Mesendoderm (in vitro differentiated cells): ENCODE data around the gene CERKL.
A peak's percentile ranks its signal among the peaks of the same experiment; 100 is the strongest.

Experiments used
- DNase-seq: peaks from one replicate; pipeline ENCODE4 v3.0.0; 2013
- H2AK5ac ChIP-seq: 2 replicates; pipeline ENCODE4 v1.6.1; 2013; ENCODE audit warnings: low read length, inconsistent platforms
- H2BK120ac ChIP-seq: 2 replicates; pipeline ENCODE4 v1.6.1; 2013; ENCODE audit warnings: low read depth, mild to moderate bottlenecking, low read length, moderate library complexity, mixed read lengths
- H2BK15ac ChIP-seq: replicated peaks from 2 replicates; pipeline ENCODE4 v1.6.1; 2013; ENCODE audit warnings: low read depth, mild to moderate bottlenecking, moderate library complexity
- H2BK5ac ChIP-seq: 2 replicates; pipeline ENCODE4 v1.6.1; 2013; ENCODE audit warnings: low read length, inconsistent platforms
- H3K18ac ChIP-seq: 2 replicates; pipeline ENCODE4 v1.6.1; 2013; ENCODE audit warnings: mild to moderate bottlenecking, low read length, mixed read lengths
- H3K23ac ChIP-seq: one replicate; pipeline ENCODE4 v1.6.1; 2013; ENCODE audit warnings: low read length
- H3K27ac ChIP-seq: 2 replicates; pipeline ENCODE4 v1.5.1; 2013; ENCODE audit warnings: low read depth, mild to moderate bottlenecking, inconsistent platforms, low read length, moderate library complexity
- H3K27me3 ChIP-seq: 2 replicates; pipeline ENCODE4 v1.6.1; 2013; ENCODE audit warnings: low read length, control low read depth, mild to moderate bottlenecking, inconsistent platforms; ENCODE audit not compliant: insufficient read depth, poor library complexity
- H3K36me3 ChIP-seq: 2 replicates; pipeline ENCODE4 v1.6.1; 2013; ENCODE audit warnings: low read length, inconsistent platforms; ENCODE audit not compliant: control insufficient read depth, insufficient read depth
- H3K4ac ChIP-seq: one replicate; pipeline ENCODE4 v1.6.1; 2013; ENCODE audit warnings: low read depth, mild to moderate bottlenecking, low read length, moderate library complexity
- H3K4me1 ChIP-seq: 2 replicates; pipeline ENCODE4 v1.6.1; 2013; ENCODE audit warnings: low read depth, low read length, inconsistent platforms; ENCODE audit not compliant: control insufficient read depth
- H3K4me2 ChIP-seq: 2 replicates; pipeline ENCODE4 v1.6.1; 2013; ENCODE audit warnings: low read length
- H3K4me3 ChIP-seq: 2 replicates; pipeline ENCODE4 v1.5.1; 2013; ENCODE audit warnings: mild to moderate bottlenecking, low read length
- H3K56ac ChIP-seq: one replicate; pipeline ENCODE4 v1.6.1; 2013; ENCODE audit warnings: low read length
- H3K79me1 ChIP-seq: 2 replicates; pipeline ENCODE4 v1.6.1; 2013; ENCODE audit warnings: low read length, inconsistent platforms
- H3K79me2 ChIP-seq: 2 replicates; pipeline ENCODE4 v1.6.1; 2013; ENCODE audit warnings: mild to moderate bottlenecking, low read length; ENCODE audit not compliant: control insufficient read depth, insufficient read depth
- H3K9ac ChIP-seq: 2 replicates; pipeline ENCODE4 v1.6.1; 2013; ENCODE audit warnings: low read length, inconsistent platforms
- H4K5ac ChIP-seq: one replicate; pipeline ENCODE4 v1.6.1; 2013; ENCODE audit warnings: low read length
- H4K8ac ChIP-seq: one replicate; pipeline ENCODE4 v1.6.1; 2013; ENCODE audit warnings: low read depth, mild to moderate bottlenecking, control low read depth, low read length, moderate library complexity
- WGBS: extraction: QIAGEN DNeasy Blood & Tissue Kit; methylation state at CpG from one replicate; pipeline ENCODE4 v1.1.7; 2013; ENCODE audit warnings: low lambda C conversion rate, missing lambda C conversion rate; ENCODE audit not compliant: insufficient coverage; ENCODE audit errors: extremely low coverage; 5-methylcytosine and 5-hydroxymethylcytosine counted together

Gene CERKL

GRCh38 chr2:181683518-181684453, 26.9 kb upstream of the CERKL start:
- no peak overlapping the region for H3K4ac ChIP-seq
- peaks cover 69% of the 10 kb centered on the region for H3K27me3 ChIP-seq
- H3K4me3 ChIP-seq = no peak overlapping the region
- WGBS = no CpG with 5 or more reads among the region's 85 CpGs
- H3K4me2 ChIP-seq = peak overlapping the region; percentile 6
- H3K4me1 ChIP-seq = no peaks in the 10 kb centered on the region
- no peak overlapping the region for H3K9ac ChIP-seq
- H3K18ac ChIP-seq = no peak overlapping the region
- no peaks in the 10 kb centered on the region for H3K79me1 ChIP-seq
- H2BK120ac ChIP-seq = no peak overlapping the region
- no peaks in the 10 kb centered on the region for H3K79me2 ChIP-seq
- no peak overlapping the region for H3K56ac ChIP-seq
- H2BK15ac ChIP-seq = no peak overlapping the region
- H3K36me3 ChIP-seq = no peaks in the 10 kb centered on the region
- H3K27ac ChIP-seq = no peak overlapping the region
- DNase-seq = peak; percentile 78
- no peak overlapping the region for H4K8ac ChIP-seq
- no peak overlapping the region for H3K23ac ChIP-seq
- no peak overlapping the region for H2BK5ac ChIP-seq
- no peak overlapping the region for H2AK5ac ChIP-seq
- H4K5ac ChIP-seq = no peak overlapping the region

GRCh38 chr2:181682795-181683517, 26.1 kb upstream of the CERKL start:
- Histone ChIP-seq H3K23ac (no peak overlapping the region), H3K56ac (no peak overlapping the region), H2BK15ac (no peak overlapping the region), H3K4me2 (peak overlapping the region; percentile 6), H3K4me1 (no peaks in the 10 kb centered on the region), H3K27ac (no peak overlapping the region), H2AK5ac (no peak overlapping the region), H2BK120ac (no peak overlapping the region), H3K36me3 (no peaks in the 10 kb centered on the region), H3K4ac (no peak overlapping the region), H3K4me3 (no peak overlapping the region), H4K5ac (no peak overlapping the region), H3K9ac (no peak overlapping the region), H4K8ac (no peak overlapping the region), H3K18ac (no peak overlapping the region), H2BK5ac (no peak overlapping the region), H3K79me2 (no peaks in the 10 kb centered on the region), H3K27me3 (peaks cover 77% of the 10 kb centered on the region), H3K79me1 (no peaks in the 10 kb centered on the region)
- no peak for DNase-seq
- WGBS = no CpG with 5 or more reads among the region's 42 CpGs

- no peak overlapping the region for H3K9ac ChIP-seq
- no peak for DNase-seq
- no CpG with 5 or more reads among the region's 24 CpGs for WGBS
Measured at GRCh38 chr2:181682026-181682789, 25.3 kb upstream of the CERKL start.

DNA sequence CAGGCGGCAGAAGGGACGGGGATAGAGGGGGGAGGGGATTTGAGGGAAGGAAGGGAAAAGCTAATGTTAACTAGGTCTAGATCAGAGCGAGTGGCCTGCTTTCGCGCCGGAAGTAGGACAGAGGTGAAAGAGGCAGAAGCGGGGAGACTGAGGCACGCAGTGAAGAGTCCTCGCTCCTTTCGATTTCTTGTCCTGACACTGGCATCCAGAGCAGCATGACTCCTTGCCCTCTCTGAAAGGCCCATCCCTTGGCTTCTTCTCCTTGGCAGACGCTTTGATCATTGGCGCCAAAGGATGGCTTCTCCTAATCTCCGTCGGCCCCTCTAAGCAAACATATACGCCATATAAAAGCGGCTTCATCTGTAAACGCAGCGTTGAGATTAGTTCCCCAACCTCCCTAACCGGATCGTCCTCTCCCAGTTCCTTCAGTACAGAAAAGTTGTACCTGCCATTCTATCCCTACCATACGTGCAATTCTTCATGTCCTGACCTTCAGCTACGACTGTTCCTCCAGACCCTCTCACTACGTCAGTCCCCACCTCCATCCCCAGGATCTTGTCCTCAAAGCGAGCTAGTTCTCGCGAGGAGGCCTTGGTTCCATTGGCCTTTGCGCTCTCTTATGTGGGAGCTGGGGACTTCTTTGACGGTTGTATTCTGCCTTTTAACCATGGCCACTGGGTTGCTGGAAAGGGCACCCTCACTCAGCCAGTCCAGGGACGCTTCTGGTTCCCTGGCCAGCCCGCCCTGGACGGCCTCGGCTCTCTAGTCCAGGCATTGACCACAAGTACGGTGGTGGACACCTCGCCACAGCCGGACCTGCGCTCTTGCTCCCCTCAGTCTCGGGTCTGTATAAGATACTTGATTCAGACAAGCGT, 24.3 kb upstream of the CERKL start:
- no peaks in the 10 kb centered on the region for H3K79me2 ChIP-seq
- H2BK5ac ChIP-seq = no peak overlapping the region
- no peak overlapping the region for H4K8ac ChIP-seq
- DNase-seq = no peak
- H3K4me2 ChIP-seq = no peak overlapping the region
- H3K4me1 ChIP-seq = no peaks in the 10 kb centered on the region
- no peak overlapping the region for H3K18ac ChIP-seq
- no peak overlapping the region for H3K27ac ChIP-seq
- no peak overlapping the region for H2BK15ac ChIP-seq
- H3K36me3 ChIP-seq = no peaks in the 10 kb centered on the region
- no CpG with 5 or more reads among the region's 38 CpGs for WGBS
- H3K23ac ChIP-seq = no peak overlapping the region
- H4K5ac ChIP-seq = no peak overlapping the region
- no peak overlapping the region for H3K4me3 ChIP-seq
- no peak overlapping the region for H3K9ac ChIP-seq
- H3K27me3 ChIP-seq = peaks cover 71% of the 10 kb centered on the region
- H3K79me1 ChIP-seq = no peaks in the 10 kb centered on the region
- no peak overlapping the region for H2BK120ac ChIP-seq
- no peak overlapping the region for H2AK5ac ChIP-seq
- no peak overlapping the region for H3K4ac ChIP-seq
- H3K56ac ChIP-seq = no peak overlapping the region

More at GRCh38 chr2:181682026-181682789, 25.3 kb upstream of the CERKL start:
- Histone ChIP-seq H2BK5ac (no peak overlapping the region), H3K18ac (no peak overlapping the region), H3K4me2 (no peak overlapping the region), H2BK120ac (no peak overlapping the region), H3K27ac (no peak overlapping the region), H2AK5ac (no peak overlapping the region), H3K79me2 (no peaks in the 10 kb centered on the region), H3K4me3 (no peak overlapping the region), H3K79me1 (no peaks in the 10 kb centered on the region), H3K27me3 (peaks cover 77% of the 10 kb centered on the region), H3K4ac (no peak overlapping the region), H3K36me3 (no peaks in the 10 kb centered on the region), H4K5ac (no peak overlapping the region), H3K4me1 (no peaks in the 10 kb centered on the region), H3K23ac (no peak overlapping the region), H3K56ac (no peak overlapping the region), H2BK15ac (no peak overlapping the region), H4K8ac (no peak overlapping the region)
